GM12878 (cell line): Measurements from ENCODE around the gene APBA1. TPM values are rescaled to one million over a fixed set of nuclear protein-coding genes. Genes with fewer than 3 reads are reported as not detected.

Source experiments
- ATAC-seq: fragments of 200-7000 bp; cut with Tn5 transposase; 3 replicates; pipeline ENCODE4 v1.9.1; 2020; ENCODE audit warnings: mild to moderate bottlenecking, moderate library complexity
- BruUV-seq: library from RNA; stranded (reverse); fragments of 400-500 nt; replicated peaks from 2 replicates; lab custom pipeline; 2021; lab: Mats Ljungman, UMichigan
- CTCF ChIA-PET: fragments of 300-600 bp; sonication (Branson Sonifier 250); formaldehyde crosslinking; extraction: SDS; loops from one replicate; lab custom pipeline; 2021; ENCODE audit warnings: inconsistent platforms; lab: Yijun Ruan, JAX
- POLR2A ChIA-PET: fragments of 350-600 bp; formaldehyde crosslinking; extraction: SDS; loops from one replicate; lab custom pipeline; 2021; ENCODE audit warnings: inconsistent platforms; lab: Charles Lee
- RAD21 ChIA-PET: fragments of 300-600 bp; sonication (Branson Sonifier 250); formaldehyde crosslinking; loops from one replicate; lab custom pipeline; 2023; ENCODE audit warnings: antibody characterized with exemption; ENCODE audit not compliant: unreplicated experiment; lab: Charles Lee
- SMC1A ChIA-PET: fragments of 300-600 bp; sonication (Branson Sonifier 250); formaldehyde crosslinking; loops from one replicate; lab custom pipeline; 2023; ENCODE audit not compliant: unreplicated experiment, uncharacterized antibody; lab: Charles Lee
- DNase-seq: peaks from one replicate; pipeline ENCODE4 v3.0.0-alpha.2; 2011; ENCODE audit warnings: low read depth, low spot score
- FAIRE-seq: peaks from 3 replicates; lab custom pipeline; 2011; peaks lifted over from hg19 to GRCh38; lab: Jason Lieb, UNC
- H2AFZ ChIP-seq: 2 replicates; pipeline ENCODE4 v1.6.0; 2011; ENCODE audit warnings: low read depth, low read length, control low read depth; ENCODE audit not compliant: control insufficient read depth
- H3K27ac ChIP-seq: 2 replicates; pipeline ENCODE4 v1.5.1; 2011; ENCODE audit warnings: control low read depth; ENCODE audit not compliant: control insufficient read depth, insufficient read depth
- H3K27me3 ChIP-seq, 2 experiments: replicated peaks in 1 of 2; 2 replicates each; pipeline versions ENCODE4 v1.6.0 to v1.6.1; 2011; ENCODE audit warnings: low read length in 1 of 2; ENCODE audit not compliant: control insufficient read depth in 2 of 2, insufficient read depth in 2 of 2
- H3K36me3 ChIP-seq, 2 experiments: 2 replicates each; pipeline ENCODE4 v1.5.1; 2011; ENCODE audit warnings: low read length in 1 of 2; ENCODE audit not compliant: control insufficient read depth in 2 of 2, insufficient read depth in 2 of 2
- H3K4me1 ChIP-seq: 2 replicates; pipeline ENCODE4 v1.6.1; 2011; ENCODE audit warnings: mild to moderate bottlenecking, low read length, moderate library complexity, mixed read lengths; ENCODE audit not compliant: control insufficient read depth, insufficient read depth
- H3K4me2 ChIP-seq: 2 replicates; pipeline ENCODE4 v1.6.0; 2011; ENCODE audit warnings: control low read depth; ENCODE audit not compliant: control insufficient read depth, insufficient read depth
- H3K4me3 ChIP-seq: fragments of 200-600 bp; sonication (generic); 2 replicates; pipeline ENCODE4 v1.5.1; 2016
- H3K79me2 ChIP-seq: 2 replicates; pipeline ENCODE4 v1.6.0; 2011; ENCODE audit warnings: low read length; ENCODE audit not compliant: control insufficient read depth, insufficient read depth
- H3K9ac ChIP-seq: 2 replicates; pipeline ENCODE4 v1.8.0; 2011; ENCODE audit warnings: low read length, control low read depth, mixed read lengths; ENCODE audit not compliant: control insufficient read depth, insufficient read depth
- H3K9me3 ChIP-seq: replicated peaks from 3 replicates; pipeline ENCODE4 v1.5.1; 2011; ENCODE audit warnings: mild to moderate bottlenecking, low read length; ENCODE audit not compliant: control insufficient read depth, insufficient read depth
- H4K20me1 ChIP-seq: 2 replicates; pipeline ENCODE4 v1.6.0; 2011; ENCODE audit not compliant: control insufficient read depth, insufficient read depth
- BACH1 ChIP-seq: fragments of 450-650 bp; IDR thresholded peaks from 2 replicates; pipeline ENCODE4 v1.6.1; 2017; ENCODE audit warnings: mild to moderate bottlenecking, borderline replicate concordance
- BHLHE40 ChIP-seq, 2 experiments: fragments of 450-650 bp in 1 of 2; IDR thresholded peaks; 2 replicates each; pipeline ENCODE4 v1.6.1; 2011 to 2017; ENCODE audit warnings: low read depth in 2 of 2, borderline replicate concordance in 1 of 2, improper control_type of control experiment in 1 of 2, low read length in 1 of 2, mild to moderate bottlenecking in 1 of 2
- BMI1 ChIP-seq: fragments of 450-650 bp; IDR thresholded peaks from 2 replicates; pipeline ENCODE4 v1.6.1; 2016; ENCODE audit warnings: mild to moderate bottlenecking, moderate library complexity, borderline replicate concordance
- CHD1 ChIP-seq: IDR thresholded peaks from 2 replicates; pipeline ENCODE4 v1.6.1; 2012; ENCODE audit warnings: low read depth, low read length, improper control_type of control experiment
- FOXM1 ChIP-seq: IDR thresholded peaks from 2 replicates; pipeline ENCODE4 v1.6.1; 2012; ENCODE audit warnings: low read depth, mild to moderate bottlenecking, inconsistent platforms, low read length, moderate library complexity
- GABPA ChIP-seq: IDR thresholded peaks from 2 replicates; pipeline ENCODE4 v1.6.1; 2014; ENCODE audit warnings: antibody characterized with exemption, low read depth, mild to moderate bottlenecking, inconsistent platforms
- HCFC1 ChIP-seq: fragments of 150-350 bp; IDR thresholded peaks from 2 replicates; pipeline ENCODE4 v1.6.1; 2014; ENCODE audit warnings: low read length
- HDGF ChIP-seq: fragments of 450-650 bp; IDR thresholded peaks from 2 replicates; pipeline ENCODE4 v1.6.1; 2016; ENCODE audit warnings: antibody characterized with exemption
- MXI1 ChIP-seq: fragments of 150-350 bp; IDR thresholded peaks from 2 replicates; pipeline ENCODE4 v1.6.1; 2011; ENCODE audit warnings: low read depth, mild to moderate bottlenecking, inconsistent platforms, low read length, improper control_type of control experiment
- NBN ChIP-seq: fragments of 450-650 bp; IDR thresholded peaks from 2 replicates; pipeline ENCODE4 v1.6.1; 2016
- NRF1 ChIP-seq: conservative IDR thresholded peaks from 2 replicates; pipeline ENCODE4 v1.6.1; 2011; ENCODE audit warnings: mild to moderate bottlenecking, low read depth, low read length, improper control_type of control experiment
- PAX8 ChIP-seq: fragments of 450-650 bp; IDR thresholded peaks from 2 replicates; pipeline ENCODE4 v1.6.1; 2017; ENCODE audit warnings: mild to moderate bottlenecking, moderate library complexity
- POU2F2 ChIP-seq: IDR thresholded peaks from 3 replicates; pipeline ENCODE4 v1.6.1; 2011; ENCODE audit warnings: low read depth, mild to moderate bottlenecking, low read length, borderline replicate concordance
- RELA ChIP-seq: fragments of 450-650 bp; IDR thresholded peaks from 2 replicates; pipeline ENCODE4 v1.8.0; 2014; ENCODE audit warnings: borderline replicate concordance; ENCODE audit not compliant: partially characterized antibody
- RFX5 ChIP-seq: IDR thresholded peaks from 2 replicates; pipeline ENCODE4 v1.6.1; 2011; ENCODE audit warnings: low read depth, low read length, improper control_type of control experiment
- SMARCA5 ChIP-seq: fragments of 450-650 bp; IDR thresholded peaks from 2 replicates; pipeline ENCODE4 v1.6.1; 2017; ENCODE audit warnings: mild to moderate bottlenecking
- SREBF2 ChIP-seq: IDR thresholded peaks from 2 replicates; pipeline ENCODE4 v1.6.1; 2012; ENCODE audit warnings: mild to moderate bottlenecking, low read length
- SRF ChIP-seq, 2 experiments: IDR thresholded peaks; 2 replicates each; pipeline ENCODE4 v1.6.1; 2011; ENCODE audit warnings: low read depth in 2 of 2, low read length in 2 of 2, mild to moderate bottlenecking in 1 of 2, moderate library complexity in 1 of 2
- YBX1 ChIP-seq: fragments of 450-650 bp; IDR thresholded peaks from 2 replicates; pipeline ENCODE4 v1.6.1; 2016; ENCODE audit warnings: antibody characterized with exemption
- WGBS: methylation state at CpG from one replicate; pipeline ENCODE4 v1.1.6; 2016; ENCODE audit warnings: low lambda C conversion rate; ENCODE audit not compliant: insufficient replicate concordance, insufficient coverage; ENCODE audit errors: missing lambda C conversion rate; 5-methylcytosine and 5-hydroxymethylcytosine counted together
- in situ Hi-C: fragments of 300-500 bp; cut with MboI; formaldehyde crosslinking; loops from 9 replicates; pipeline ENCODE4 v1.14.3; 2018; ENCODE audit warnings: mixed read lengths
- intact Hi-C: fragments of 100-400 bp; cut with micrococcal nuclease; formaldehyde crosslinking; loops from one replicate; pipeline ENCODE4 v1.14.2; 2022; ENCODE audit not compliant: unreplicated experiment
- polyA plus RNA-seq, 11 experiments: library from polyadenylated mRNA; depleted of rRNA in 4 of 11; unstranded in 6 of 11; stranded (reverse) in 5 of 11; fragments of >200 nt; fragmentation: Nextera tagmentation in 4 of 11; fragmentation: Illumina TruSeq in 1 of 11; extraction: Ambion mirVana in 4 of 11; extraction: Trizol in 1 of 11; gene quantifications; 1 replicate in 1 of 11; 2 replicates in 10 of 11; pipeline versions ENCODE4 v1.2.1 to v1.2.3, GENCODE V29; 2011 to 2016; ENCODE audit warnings: inconsistent platforms in 2 of 11, missing spikeins in 2 of 11, low read depth in 1 of 11
- total RNA-seq, 4 experiments: library from RNA; depleted of rRNA in 3 of 4; stranded (reverse); fragments of >200 nt in 3 of 4; fragmentation: Illumina TruSeq in 1 of 4; extraction: Trizol in 1 of 4; gene quantifications; 2 replicates each; pipeline versions ENCODE4 v1.2.1 to v1.2.3, GENCODE V29; 2013 to 2021
- TF ChIP-seq, protein P1 (sequence below): fragments of 450-650 bp; IDR thresholded peaks from 2 replicates; pipeline ENCODE4 v1.6.1; 2017; ENCODE audit warnings: mild to moderate bottlenecking, low read depth, inconsistent platforms; ENCODE audit not compliant: poor library complexity, severe bottlenecking

APBA1 gene
- total and polyA plus RNA-seq, 10 of the 15 experiments (the other 5 are each of a cell fraction or from before 2014, with no cell fraction given), result 0.01 to 1.3 (median 0.05) TPM; not detected in 7

GRCh38 chr9:69502671-69503301 lies 169.4 kb downstream of the APBA1 start (continued):
- TF ChIP-seq SRF (IDR thresholded peaks at IDR 0.05; ENCODE audit: low read depth in 2 of 2, low read length in 2 of 2), result no peak
- no peak for TF ChIP-seq HCFC1
- no peak for TF ChIP-seq GABPA
- TF ChIP-seq PAX8, result no peak
- no peak for TF ChIP-seq BMI1
- no peak for TF ChIP-seq FOXM1
- no peak for TF ChIP-seq NRF1

GRCh38 chr9:69500896-69501295 lies 171.3 kb downstream of the APBA1 start:
- H3K36me3 ChIP-seq, result no peaks in the 10 kb centered on the region
- ChIA-PET SMC1A (no interaction called here), POLR2A (no interaction called here), RAD21 (no interaction called here), CTCF (interaction anchor here (1.2 kb wide), 1 partner anchor 27 kb away, joined by 3 read pairs; no protein-coding TSS in a partner anchor)
- no peaks in the 10 kb centered on the region for H3K9me3 ChIP-seq
- 48% methylated on average over 6 of the region's 6 CpGs for WGBS
- H3K9ac ChIP-seq, result no peak overlapping the region
- TF ChIP-seq RFX5 (no peak), HDGF (no peak), BACH1 (no peak), SREBF2 (no peak), CHD1 (no peak), SMARCA5 (no peak), RELA (no peak), MXI1 (no peak), BHLHE40 (IDR thresholded peaks at IDR 0.05; ENCODE audit: borderline replicate concordance in 1 of 2, low read depth in 2 of 2, low read length in 1 of 2) (no peak), YBX1 (no peak), NBN (no peak), POU2F2 (no peak)
- TF ChIP-seq, protein P1, sequence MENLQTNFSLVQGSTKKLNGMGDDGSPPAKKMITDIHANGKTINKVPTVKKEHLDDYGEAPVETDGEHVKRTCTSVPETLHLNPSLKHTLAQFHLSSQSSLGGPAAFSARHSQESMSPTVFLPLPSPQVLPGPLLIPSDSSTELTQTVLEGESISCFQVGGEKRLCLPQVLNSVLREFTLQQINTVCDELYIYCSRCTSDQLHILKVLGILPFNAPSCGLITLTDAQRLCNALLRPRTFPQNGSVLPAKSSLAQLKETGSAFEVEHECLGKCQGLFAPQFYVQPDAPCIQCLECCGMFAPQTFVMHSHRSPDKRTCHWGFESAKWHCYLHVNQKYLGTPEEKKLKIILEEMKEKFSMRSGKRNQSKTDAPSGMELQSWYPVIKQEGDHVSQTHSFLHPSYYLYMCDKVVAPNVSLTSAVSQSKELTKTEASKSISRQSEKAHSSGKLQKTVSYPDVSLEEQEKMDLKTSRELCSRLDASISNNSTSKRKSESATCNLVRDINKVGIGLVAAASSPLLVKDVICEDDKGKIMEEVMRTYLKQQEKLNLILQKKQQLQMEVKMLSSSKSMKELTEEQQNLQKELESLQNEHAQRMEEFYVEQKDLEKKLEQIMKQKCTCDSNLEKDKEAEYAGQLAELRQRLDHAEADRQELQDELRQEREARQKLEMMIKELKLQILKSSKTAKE, result no peak
- ATAC-seq (no peak), DNase-seq (no peak), FAIRE-seq (no peak)
- no peak overlapping the region for H3K4me3 ChIP-seq
- H3K27ac ChIP-seq, result no peak overlapping the region
- H4K20me1 ChIP-seq, result no peaks in the 10 kb centered on the region
- H3K27me3 ChIP-seq, result no peaks in the 10 kb centered on the region
- BruUV-seq, result no TSS peak
- intact Hi-C loops, result no loop called here
- no peak overlapping the region for H3K4me2 ChIP-seq
- H3K79me2 ChIP-seq, result no peaks in the 10 kb centered on the region
- in situ Hi-C loops, result loop anchor here (5.0 kb wide), 1 partner anchor 49 kb away; no protein-coding TSS in a partner anchor
- no peak overlapping the region for H2AFZ ChIP-seq
- no peaks in the 10 kb centered on the region for H3K4me1 ChIP-seq
